ENCODE measurements around the gene RCN2. TPM values are rescaled to one million over a fixed set of nuclear protein-coding genes. Genes with fewer than 3 reads are reported as not detected.

RCN2 gene
- total and polyA plus RNA-seq, 2 of the 13 experiments (the other 11 are each of a cell fraction or from before 2014, with no cell fraction given), result 84.4 to 89.0 TPM

DNA sequence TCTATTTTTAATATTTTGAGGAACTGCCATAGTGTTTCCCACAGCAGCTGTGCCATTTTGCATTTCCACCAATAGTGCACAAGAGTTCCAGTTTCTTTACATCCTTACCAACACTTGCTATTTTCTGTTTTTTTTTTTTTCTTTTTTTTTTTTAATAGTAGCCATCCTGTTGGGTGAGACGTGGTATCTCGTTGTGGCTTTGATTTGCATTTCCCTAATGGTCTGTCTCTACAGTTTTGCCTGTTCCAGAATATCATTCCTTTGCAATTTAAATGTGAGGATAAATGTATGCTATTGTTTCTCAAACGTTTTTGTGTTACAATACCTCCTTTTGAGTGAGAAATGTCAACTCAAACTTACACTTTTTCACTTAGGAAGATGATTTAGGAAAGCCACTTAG lies 22.4 kb downstream of the RCN2 start:
- CTCF ChIA-PET (ENCODE audit: low intra/inter-chr PET ratio, low total read pairs), result no interaction called here
- no peaks in the 10 kb centered on the region for H3K79me2 ChIP-seq (ENCODE audit: insufficient read depth, low read length)
- H3K4me1 ChIP-seq (ENCODE audit: insufficient read depth, low read length), result no peaks in the 10 kb centered on the region
- ATAC-seq (no peak), FAIRE-seq (no peak), DNase-seq (ENCODE audit: low spot score) (no peak)
- H2AFZ ChIP-seq (ENCODE audit: low read length), result no peak overlapping the region
- POLR2A ChIA-PET, result no interaction called here
- H3K4me2 ChIP-seq (ENCODE audit: low read depth, low read length), result no peak overlapping the region
- in situ Hi-C loops (cut with HindIII; ENCODE audit: extremely low pct_ligation_motif_present, low pct_unique_long_range_greater_than_20kb), result no loop called here
- H3K27ac ChIP-seq (ENCODE audit: extremely low read length, insufficient read depth, low read length), result no peak overlapping the region
- intact Hi-C loops (cut with micrococcal nuclease; ENCODE audit: unreplicated experiment), result no loop called here
- H3K36me3 ChIP-seq (replicated peaks in 1 of 2; ENCODE audit: control insufficient read depth in 1 of 2, insufficient read depth in 2 of 2, low read length in 2 of 2), result peaks cover 0 to 5% of the 10 kb centered on the region in 2 experiments; a peak in 3 of 5 replicates
- no peak overlapping the region for H3K9ac ChIP-seq (ENCODE audit: insufficient read depth, low read depth, low read length)
- H3K27me3 ChIP-seq (ENCODE audit: control insufficient read depth in 1 of 2, insufficient read depth in 2 of 2, low read length in 2 of 2), result no peaks in the 10 kb centered on the region; a peak in 1 of 5 replicates
- WGBS (ENCODE audit: low lambda C conversion rate), result 64% methylated on average over 3 of the region's 3 CpGs
- H3K4me3 ChIP-seq (replicated peaks in 1 of 3; ENCODE audit: insufficient read depth in 1 of 3, low read depth in 2 of 3, low read length in 3 of 3), result no peak overlapping the region
- no peaks in the 10 kb centered on the region for H3K9me3 ChIP-seq (ENCODE audit: low read length)
- BruUV-seq (replicated peaks), result no TSS peak
- H4K20me1 ChIP-seq (ENCODE audit: insufficient read depth, low read length), result no peaks in the 10 kb centered on the region
- TF ChIP-seq, protein P1, sequence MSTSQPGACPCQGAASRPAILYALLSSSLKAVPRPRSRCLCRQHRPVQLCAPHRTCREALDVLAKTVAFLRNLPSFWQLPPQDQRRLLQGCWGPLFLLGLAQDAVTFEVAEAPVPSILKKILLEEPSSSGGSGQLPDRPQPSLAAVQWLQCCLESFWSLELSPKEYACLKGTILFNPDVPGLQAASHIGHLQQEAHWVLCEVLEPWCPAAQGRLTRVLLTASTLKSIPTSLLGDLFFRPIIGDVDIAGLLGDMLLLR (CRISPR knock-in tag; IDR thresholded peaks at IDR 0.05), result no peak
- TF ChIP-seq BRD4 (CRISPR knock-in tag; IDR thresholded peaks at IDR 0.05) (no peak), ZBTB1 (CRISPR knock-in tag; IDR thresholded peaks at IDR 0.05; ENCODE audit: borderline replicate concordance) (no peak), ZNF282 (IDR thresholded peaks at IDR 0.05; ENCODE audit: partially characterized antibody) (no peak), PHB2 (IDR thresholded peaks at IDR 0.05; ENCODE audit: partially characterized antibody) (no peak), HMGA1 (CRISPR knock-in tag; conservative IDR thresholded peaks at IDR 0.05) (no peak), HNRNPUL1 (IDR thresholded peaks at IDR 0.05; ENCODE audit: low read depth, low read length) (no peak), MTA3 (CRISPR knock-in tag; IDR thresholded peaks at IDR 0.05) (no peak), RXRA (CRISPR knock-in tag; IDR thresholded peaks at IDR 0.05) (no peak), MTF1 (CRISPR knock-in tag; IDR thresholded peaks at IDR 0.05) (no peak), IKZF4 (CRISPR knock-in tag; IDR thresholded peaks at IDR 0.05; ENCODE audit: borderline replicate concordance, low read depth, not compliant biosample characterization) (no peak)
- TF ChIP-seq, protein P2, sequence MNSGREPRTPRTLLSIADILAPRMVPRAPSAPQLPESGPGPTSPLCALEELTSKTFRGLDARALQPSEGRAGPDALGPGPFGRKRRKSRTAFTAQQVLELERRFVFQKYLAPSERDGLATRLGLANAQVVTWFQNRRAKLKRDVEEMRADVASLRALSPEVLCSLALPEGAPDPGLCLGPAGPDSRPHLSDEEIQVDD (CRISPR knock-in tag; IDR thresholded peaks at IDR 0.05; ENCODE audit: borderline replicate concordance), result no peak
- TF ChIP-seq, protein P3, sequence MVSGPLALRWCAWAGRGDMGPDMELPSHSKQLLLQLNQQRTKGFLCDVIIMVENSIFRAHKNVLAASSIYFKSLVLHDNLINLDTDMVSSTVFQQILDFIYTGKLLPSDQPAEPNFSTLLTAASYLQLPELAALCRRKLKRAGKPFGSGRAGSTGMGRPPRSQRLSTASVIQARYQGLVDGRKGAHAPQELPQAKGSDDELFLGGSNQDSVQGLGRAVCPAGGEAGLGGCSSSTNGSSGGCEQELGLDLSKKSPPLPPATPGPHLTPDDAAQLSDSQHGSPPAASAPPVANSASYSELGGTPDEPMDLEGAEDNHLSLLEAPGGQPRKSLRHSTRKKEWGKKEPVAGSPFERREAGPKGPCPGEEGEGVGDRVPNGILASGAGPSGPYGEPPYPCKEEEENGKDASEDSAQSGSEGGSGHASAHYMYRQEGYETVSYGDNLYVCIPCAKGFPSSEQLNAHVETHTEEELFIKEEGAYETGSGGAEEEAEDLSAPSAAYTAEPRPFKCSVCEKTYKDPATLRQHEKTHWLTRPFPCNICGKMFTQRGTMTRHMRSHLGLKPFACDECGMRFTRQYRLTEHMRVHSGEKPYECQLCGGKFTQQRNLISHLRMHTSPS (CRISPR knock-in tag; IDR thresholded peaks at IDR 0.05; ENCODE audit: low read depth), result no peak
- TF ChIP-seq, protein P4, sequence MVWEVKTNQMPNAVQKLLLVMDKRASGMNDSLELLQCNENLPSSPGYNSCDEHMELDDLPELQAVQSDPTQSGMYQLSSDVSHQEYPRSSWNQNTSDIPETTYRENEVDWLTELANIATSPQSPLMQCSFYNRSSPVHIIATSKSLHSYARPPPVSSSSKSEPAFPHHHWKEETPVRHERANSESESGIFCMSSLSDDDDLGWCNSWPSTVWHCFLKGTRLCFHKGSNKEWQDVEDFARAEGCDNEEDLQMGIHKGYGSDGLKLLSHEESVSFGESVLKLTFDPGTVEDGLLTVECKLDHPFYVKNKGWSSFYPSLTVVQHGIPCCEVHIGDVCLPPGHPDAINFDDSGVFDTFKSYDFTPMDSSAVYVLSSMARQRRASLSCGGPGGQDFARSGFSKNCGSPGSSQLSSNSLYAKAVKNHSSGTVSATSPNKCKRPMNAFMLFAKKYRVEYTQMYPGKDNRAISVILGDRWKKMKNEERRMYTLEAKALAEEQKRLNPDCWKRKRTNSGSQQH (CRISPR knock-in tag; IDR thresholded peaks at IDR 0.05; ENCODE audit: low read depth), result no peak
- TF ChIP-seq, protein P5, sequence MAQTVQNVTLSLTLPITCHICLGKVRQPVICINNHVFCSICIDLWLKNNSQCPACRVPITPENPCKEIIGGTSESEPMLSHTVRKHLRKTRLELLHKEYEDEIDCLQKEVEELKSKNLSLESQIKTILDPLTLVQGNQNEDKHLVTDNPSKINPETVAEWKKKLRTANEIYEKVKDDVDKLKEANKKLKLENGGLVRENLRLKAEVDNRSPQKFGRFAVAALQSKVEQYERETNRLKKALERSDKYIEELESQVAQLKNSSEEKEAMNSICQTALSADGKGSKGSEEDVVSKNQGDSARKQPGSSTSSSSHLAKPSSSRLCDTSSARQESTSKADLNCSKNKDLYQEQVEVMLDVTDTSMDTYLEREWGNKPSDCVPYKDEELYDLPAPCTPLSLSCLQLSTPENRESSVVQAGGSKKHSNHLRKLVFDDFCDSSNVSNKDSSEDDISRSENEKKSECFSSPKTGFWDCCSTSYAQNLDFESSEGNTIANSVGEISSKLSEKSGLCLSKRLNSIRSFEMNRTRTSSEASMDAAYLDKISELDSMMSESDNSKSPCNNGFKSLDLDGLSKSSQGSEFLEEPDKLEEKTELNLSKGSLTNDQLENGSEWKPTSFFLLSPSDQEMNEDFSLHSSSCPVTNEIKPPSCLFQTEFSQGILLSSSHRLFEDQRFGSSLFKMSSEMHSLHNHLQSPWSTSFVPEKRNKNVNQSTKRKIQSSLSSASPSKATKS (CRISPR knock-in tag; IDR thresholded peaks at IDR 0.05), result no peak
- TF ChIP-seq, protein P6, sequence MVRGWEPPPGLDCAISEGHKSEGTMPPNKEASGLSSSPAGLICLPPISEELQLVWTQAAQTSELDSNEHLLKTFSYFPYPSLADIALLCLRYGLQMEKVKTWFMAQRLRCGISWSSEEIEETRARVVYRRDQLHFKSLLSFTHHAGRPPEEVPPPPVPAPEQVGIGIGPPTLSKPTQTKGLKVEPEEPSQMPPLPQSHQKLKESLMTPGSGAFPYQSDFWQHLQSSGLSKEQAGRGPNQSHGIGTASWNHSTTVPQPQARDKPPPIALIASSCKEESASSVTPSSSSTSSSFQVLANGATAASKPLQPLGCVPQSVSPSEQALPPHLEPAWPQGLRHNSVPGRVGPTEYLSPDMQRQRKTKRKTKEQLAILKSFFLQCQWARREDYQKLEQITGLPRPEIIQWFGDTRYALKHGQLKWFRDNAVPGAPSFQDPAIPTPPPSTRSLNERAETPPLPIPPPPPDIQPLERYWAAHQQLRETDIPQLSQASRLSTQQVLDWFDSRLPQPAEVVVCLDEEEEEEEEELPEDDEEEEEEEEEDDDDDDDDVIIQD (CRISPR knock-in tag; IDR thresholded peaks at IDR 0.05; ENCODE audit: low read depth), result no peak
- TF ChIP-seq, protein P7, sequence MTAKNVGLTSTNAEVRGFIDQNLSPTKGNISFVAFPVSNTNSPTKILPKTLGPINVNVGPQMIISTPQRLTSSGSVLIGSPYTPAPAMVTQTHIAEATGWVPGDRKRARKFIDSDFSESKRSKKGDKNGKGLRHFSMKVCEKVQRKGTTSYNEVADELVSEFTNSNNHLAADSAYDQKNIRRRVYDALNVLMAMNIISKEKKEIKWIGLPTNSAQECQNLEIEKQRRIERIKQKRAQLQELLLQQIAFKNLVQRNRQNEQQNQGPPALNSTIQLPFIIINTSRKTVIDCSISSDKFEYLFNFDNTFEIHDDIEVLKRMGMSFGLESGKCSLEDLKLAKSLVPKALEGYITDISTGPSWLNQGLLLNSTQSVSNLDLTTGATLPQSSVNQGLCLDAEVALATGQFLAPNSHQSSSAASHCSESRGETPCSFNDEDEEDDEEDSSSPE (CRISPR knock-in tag; IDR thresholded peaks at IDR 0.05), result no peak
